HEK293 (cell line): ENCODE results near the gene CISD1.
A peak's percentile ranks its signal among the peaks of the same experiment; 100 is the strongest.

Experiments
- CTCF ChIA-PET: fragments of 350-600 bp; formaldehyde crosslinking; extraction: SDS; loops from one replicate; lab custom pipeline; 2021; ENCODE audit warnings: antibody characterized with exemption; lab: Yijun Ruan, JAX
- POLR2A ChIA-PET: fragments of 300-600 bp; formaldehyde crosslinking; extraction: SDS; loops from one replicate; lab custom pipeline; 2020; ENCODE audit warnings: antibody characterized with exemption, inconsistent platforms; lab: Yijun Ruan, JAX
- H3K27ac ChIP-seq: fragments of 200-500 bp; sonication (Bioruptor generic); 2 replicates; pipeline ENCODE4 v1.5.1; 2014; ENCODE audit warnings: low read depth, low read length, control low read depth, inconsistent platforms; ENCODE audit errors: extremely low read depth
- H3K36me3 ChIP-seq, 2 experiments: fragments of 200-500 bp in 1 of 2; sonication (Bioruptor generic) in 1 of 2; 1 replicate in 1 of 2; 2 replicates in 1 of 2; pipeline ENCODE4 v1.5.1; 2014 to 2017; ENCODE audit warnings: inconsistent platforms in 2 of 2, low read length in 2 of 2; ENCODE audit not compliant: control insufficient read depth in 2 of 2, insufficient read depth in 1 of 2
- H3K4me1 ChIP-seq: fragments of 200-500 bp; sonication (Bioruptor generic); 2 replicates; pipeline ENCODE4 v1.5.1; 2014; ENCODE audit warnings: mild to moderate bottlenecking, low read length, inconsistent platforms; ENCODE audit not compliant: control insufficient read depth, insufficient read depth
- H3K4me3 ChIP-seq: 2 replicates; pipeline ENCODE4 v1.5.1; 2011; ENCODE audit warnings: low read depth, mild to moderate bottlenecking, control low read depth, low read length, moderate library complexity
- H3K9me3 ChIP-seq: fragments of 200-500 bp; sonication (Bioruptor generic); 2 replicates; pipeline ENCODE4 v1.5.1; 2014; ENCODE audit warnings: low read depth, low read length, inconsistent platforms; ENCODE audit not compliant: control insufficient read depth, insufficient read depth
- FEZF1 ChIP-seq: fragments of 450-650 bp; formaldehyde crosslinking; IDR thresholded peaks from 2 replicates; pipeline ENCODE4 v1.5.1; 2016; ENCODE audit warnings: missing biosample characterization, missing genetic modification characterization
- KLF10 ChIP-seq: fragments of 450-650 bp; IDR thresholded peaks from 2 replicates; pipeline ENCODE4 v1.5.1; 2018; ENCODE audit warnings: missing biosample characterization, mild to moderate bottlenecking, missing genetic modification characterization
- PRDM1 ChIP-seq: fragments of 450-650 bp; formaldehyde crosslinking; IDR thresholded peaks from 2 replicates; pipeline ENCODE4; 2016; ENCODE audit warnings: missing biosample characterization, missing genetic modification characterization
- PRDM4 ChIP-seq: fragments of 450-650 bp; formaldehyde crosslinking; IDR thresholded peaks from 2 replicates; pipeline ENCODE4 v1.5.1; 2017; ENCODE audit warnings: missing biosample characterization, missing genetic modification characterization
- ZBTB7A ChIP-seq: fragments of 450-650 bp; formaldehyde crosslinking; IDR thresholded peaks from 2 replicates; pipeline ENCODE4 v1.5.1; 2016; ENCODE audit warnings: low read depth, missing biosample characterization, missing genetic modification characterization
- ZFP37 ChIP-seq: fragments of 450-650 bp; formaldehyde crosslinking; IDR thresholded peaks from 2 replicates; pipeline ENCODE4 v1.5.1; 2016; ENCODE audit warnings: missing biosample characterization, missing genetic modification characterization
- ZFP69B ChIP-seq: fragments of 450-650 bp; formaldehyde crosslinking; IDR thresholded peaks from 2 replicates; pipeline ENCODE4 v1.5.1; 2016; ENCODE audit warnings: missing biosample characterization, missing genetic modification characterization
- ZIC2 ChIP-seq: fragments of 450-650 bp; formaldehyde crosslinking; IDR thresholded peaks from 2 replicates; pipeline ENCODE4 v1.5.1; 2016; ENCODE audit warnings: missing biosample characterization, missing genetic modification characterization
- ZNF112 ChIP-seq: fragments of 450-650 bp; formaldehyde crosslinking; IDR thresholded peaks from 2 replicates; pipeline ENCODE4 v1.5.0; 2017; ENCODE audit warnings: missing biosample characterization, missing genetic modification characterization
- ZNF148 ChIP-seq: fragments of 450-650 bp; formaldehyde crosslinking; IDR thresholded peaks from 2 replicates; pipeline ENCODE4 v1.5.0; 2017; ENCODE audit warnings: missing biosample characterization, missing genetic modification characterization, borderline replicate concordance
- ZNF16 ChIP-seq: fragments of 450-650 bp; formaldehyde crosslinking; IDR thresholded peaks from 2 replicates; pipeline ENCODE4 v1.5.1; 2016; ENCODE audit warnings: low read depth, missing biosample characterization, missing genetic modification characterization
- ZNF2 ChIP-seq: fragments of 450-650 bp; formaldehyde crosslinking; IDR thresholded peaks from 2 replicates; pipeline ENCODE4 v1.5.1; 2016; ENCODE audit warnings: missing biosample characterization, missing genetic modification characterization
- ZNF211 ChIP-seq: fragments of 450-650 bp; formaldehyde crosslinking; IDR thresholded peaks from 2 replicates; pipeline ENCODE4 v1.5.1; 2016; ENCODE audit warnings: low read depth, missing biosample characterization, missing genetic modification characterization
- ZNF223 ChIP-seq: fragments of 450-650 bp; formaldehyde crosslinking; IDR thresholded peaks from 2 replicates; pipeline ENCODE4 v1.5.1; 2016; ENCODE audit warnings: missing biosample characterization, missing genetic modification characterization
- ZNF341 ChIP-seq: fragments of 450-650 bp; formaldehyde crosslinking; IDR thresholded peaks from 2 replicates; pipeline ENCODE4; 2016; ENCODE audit warnings: low read depth, missing biosample characterization, missing genetic modification characterization
- ZNF366 ChIP-seq: fragments of 450-650 bp; formaldehyde crosslinking; conservative IDR thresholded peaks from 2 replicates; pipeline ENCODE4 v1.5.1; 2016; ENCODE audit warnings: missing biosample characterization, missing genetic modification characterization
- ZNF426 ChIP-seq: fragments of 450-650 bp; formaldehyde crosslinking; IDR thresholded peaks from 2 replicates; pipeline ENCODE4 v1.5.1; 2017; ENCODE audit warnings: missing biosample characterization, missing genetic modification characterization, mild to moderate bottlenecking, inconsistent platforms, moderate library complexity
- ZNF529 ChIP-seq: fragments of 450-650 bp; formaldehyde crosslinking; IDR thresholded peaks from 2 replicates; pipeline ENCODE4 v1.5.1; 2017; ENCODE audit warnings: missing genetic modification characterization, missing biosample characterization; ENCODE audit not compliant: insufficient replicate concordance
- ZNF596 ChIP-seq: fragments of 450-650 bp; IDR thresholded peaks from 2 replicates; pipeline ENCODE4 v1.5.0; 2018; ENCODE audit warnings: missing biosample characterization, mild to moderate bottlenecking, missing genetic modification characterization, moderate library complexity
- ZNF660 ChIP-seq: fragments of 450-650 bp; IDR thresholded peaks from 2 replicates; pipeline ENCODE4 v1.5.1; 2018; ENCODE audit warnings: missing biosample characterization, mild to moderate bottlenecking, missing genetic modification characterization
- ZNF677 ChIP-seq: fragments of 450-650 bp; IDR thresholded peaks from 2 replicates; pipeline ENCODE4 v1.5.0; 2018; ENCODE audit warnings: missing biosample characterization, mild to moderate bottlenecking, missing genetic modification characterization, moderate library complexity
- ZNF76 ChIP-seq: fragments of 450-650 bp; formaldehyde crosslinking; IDR thresholded peaks from 2 replicates; pipeline ENCODE4; 2016; ENCODE audit warnings: low read depth, missing biosample characterization, missing genetic modification characterization, borderline replicate concordance
- ZNF785 ChIP-seq: fragments of 450-650 bp; formaldehyde crosslinking; IDR thresholded peaks from 2 replicates; pipeline ENCODE4 v1.5.1; 2016; ENCODE audit warnings: missing biosample characterization, missing genetic modification characterization
- ZNF792 ChIP-seq: fragments of 450-650 bp; formaldehyde crosslinking; IDR thresholded peaks from 2 replicates; pipeline ENCODE4 v1.5.1; 2016; ENCODE audit warnings: missing biosample characterization, missing genetic modification characterization
- ZNF837 ChIP-seq: fragments of 450-650 bp; formaldehyde crosslinking; IDR thresholded peaks from 2 replicates; pipeline ENCODE4 v1.5.1; 2016; ENCODE audit warnings: missing biosample characterization, missing genetic modification characterization
- ZSCAN23 ChIP-seq: fragments of 450-650 bp; formaldehyde crosslinking; IDR thresholded peaks from 2 replicates; pipeline ENCODE4 v1.5.1; 2016; ENCODE audit warnings: missing biosample characterization, missing genetic modification characterization
- ZSCAN5A ChIP-seq: fragments of 450-650 bp; formaldehyde crosslinking; IDR thresholded peaks from 2 replicates; pipeline ENCODE4 v1.5.1; 2016; ENCODE audit warnings: missing biosample characterization, missing genetic modification characterization
- TF ChIP-seq, protein P1 (sequence below): fragments of 450-650 bp; formaldehyde crosslinking; IDR thresholded peaks from 2 replicates; pipeline ENCODE4 v1.5.1; 2017; ENCODE audit warnings: missing biosample characterization, missing genetic modification characterization

CISD1 gene

DNA sequence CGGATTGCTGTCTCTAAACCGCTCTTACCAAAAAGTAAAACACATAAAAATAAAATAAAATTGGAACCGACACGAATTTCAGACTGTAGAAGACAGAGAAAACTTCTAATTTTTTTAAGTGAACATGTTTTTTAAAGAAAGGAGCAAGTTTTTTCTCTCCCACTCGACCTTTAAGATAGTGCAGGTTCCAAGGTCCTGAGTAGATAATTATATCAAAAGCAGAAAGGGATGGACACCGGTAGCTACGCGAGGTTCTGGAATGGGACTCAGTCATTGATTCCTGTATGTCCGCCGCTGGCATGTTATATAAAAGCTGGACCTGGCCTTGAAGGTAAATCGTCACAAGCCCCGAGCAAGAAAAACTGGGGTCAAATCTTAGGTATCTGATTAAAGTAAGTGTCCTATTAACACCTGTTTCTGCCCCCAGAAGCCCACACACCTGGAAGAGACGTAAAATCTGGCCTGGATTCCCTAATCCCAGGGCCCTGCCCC is 462 bp upstream of the CISD1 start (continued):
- TF ChIP-seq ZIC2 (tag by site-specific recombination) (no peak), ZFP37 (no peak), ZNF76 (tag by site-specific recombination) (0 out of 2 replicates have a peak, but pooled peaks have one; percentile 63), ZNF426 (tag by site-specific recombination) (no peak), ZNF660 (tag by site-specific recombination) (peak; percentile 8; the same call in 1 of the 2 replicates), KLF10 (tag by site-specific recombination) (peak; percentile 85), ZNF341 (tag by site-specific recombination) (0 out of 2 replicates have a peak, but pooled peaks have one; percentile 1), ZNF16 (tag by site-specific recombination) (no peak), PRDM4 (tag by site-specific recombination) (no peak), ZNF2 (tag by site-specific recombination) (0 out of 2 replicates have a peak, but pooled peaks have one; percentile 8)
- TF ChIP-seq, all 188 proteins: peak for 21

DNA sequence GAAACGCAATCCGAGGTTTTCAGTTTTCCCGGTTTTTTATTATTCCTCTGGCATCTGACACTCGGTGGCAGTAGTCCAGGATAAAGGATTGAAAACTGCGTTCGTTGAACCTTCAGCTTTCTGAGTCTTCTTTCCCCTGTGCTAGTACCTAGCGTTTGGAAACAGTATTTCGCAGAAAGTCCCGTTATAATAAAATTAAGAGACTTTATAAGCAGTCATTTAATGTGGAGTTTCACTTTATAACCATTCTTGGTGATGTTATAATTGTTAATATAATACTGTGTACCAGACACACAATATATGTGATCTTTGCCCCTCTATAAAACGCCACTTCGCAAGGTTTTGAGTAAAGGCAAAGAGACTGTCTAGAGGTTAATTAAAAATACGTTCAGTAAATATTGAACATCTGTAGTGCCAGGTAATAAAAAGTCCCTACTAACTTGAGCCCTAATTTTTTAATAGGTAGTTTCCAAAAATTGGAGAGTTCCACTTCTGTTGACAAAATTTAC is 874 bp downstream of the CISD1 start:
- Histone ChIP-seq H3K4me3 (peak overlapping the region; percentile 52), H3K4me1 (no peaks in the 10 kb centered on the region), H3K36me3 (no peaks in the 10 kb centered on the region), H3K27ac (peak overlapping the region; percentile 94), H3K9me3 (no peaks in the 10 kb centered on the region)
- ChIA-PET POLR2A (interaction anchor here (1.6 kb wide), 1 partner anchor 21 kb away, joined by 12 read pairs; no protein-coding TSS in a partner anchor), CTCF (interaction anchor here (2.7 kb wide), 1 partner anchor 93 kb away, joined by 10 read pairs; no protein-coding TSS in a partner anchor)
- no peak for TF ChIP-seq ZNF148 (tag by site-specific recombination)
- TF ChIP-seq ZNF112 (tag by site-specific recombination) = no peak
- TF ChIP-seq ZNF837 (tag by site-specific recombination) = no peak
- TF ChIP-seq ZFP69B (tag by site-specific recombination) = no peak
- no peak for TF ChIP-seq ZNF529
- TF ChIP-seq ZSCAN23 (tag by site-specific recombination) = no peak
- no peak for TF ChIP-seq ZNF223 (tag by site-specific recombination)
- TF ChIP-seq ZNF426 (tag by site-specific recombination) = no peak
- 0 out of 2 replicates have a peak, but pooled peaks have one; percentile 1 for TF ChIP-seq FEZF1
- TF ChIP-seq ZNF677 = no peak
- TF ChIP-seq ZNF792 (tag by site-specific recombination) = no peak
- no peak for TF ChIP-seq ZNF785 (tag by site-specific recombination)
- TF ChIP-seq, protein P1, sequence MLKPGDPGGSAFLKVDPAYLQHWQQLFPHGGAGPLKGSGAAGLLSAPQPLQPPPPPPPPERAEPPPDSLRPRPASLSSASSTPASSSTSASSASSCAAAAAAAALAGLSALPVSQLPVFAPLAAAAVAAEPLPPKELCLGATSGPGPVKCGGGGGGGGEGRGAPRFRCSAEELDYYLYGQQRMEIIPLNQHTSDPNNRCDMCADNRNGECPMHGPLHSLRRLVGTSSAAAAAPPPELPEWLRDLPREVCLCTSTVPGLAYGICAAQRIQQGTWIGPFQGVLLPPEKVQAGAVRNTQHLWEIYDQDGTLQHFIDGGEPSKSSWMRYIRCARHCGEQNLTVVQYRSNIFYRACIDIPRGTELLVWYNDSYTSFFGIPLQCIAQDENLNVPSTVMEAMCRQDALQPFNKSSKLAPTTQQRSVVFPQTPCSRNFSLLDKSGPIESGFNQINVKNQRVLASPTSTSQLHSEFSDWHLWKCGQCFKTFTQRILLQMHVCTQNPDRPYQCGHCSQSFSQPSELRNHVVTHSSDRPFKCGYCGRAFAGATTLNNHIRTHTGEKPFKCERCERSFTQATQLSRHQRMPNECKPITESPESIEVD (tag by site-specific recombination) = no peak
- TF ChIP-seq ZNF596 (tag by site-specific recombination) = no peak
- TF ChIP-seq ZNF660 (tag by site-specific recombination) = peak; percentile 34; the same call in 1 of the 2 replicates
- no peak for TF ChIP-seq ZNF211 (tag by site-specific recombination)
- TF ChIP-seq ZNF366 (tag by site-specific recombination) = 0 out of 2 replicates have a peak, but pooled peaks have one; percentile 8
- no peak for TF ChIP-seq ZBTB7A (tag by site-specific recombination)
- TF ChIP-seq PRDM1 (tag by site-specific recombination) = 0 out of 2 replicates have a peak, but pooled peaks have one; percentile 3
- TF ChIP-seq ZSCAN5A = no peak
